Measurements from ENCODE around the gene L3MBTL4.

DNA sequence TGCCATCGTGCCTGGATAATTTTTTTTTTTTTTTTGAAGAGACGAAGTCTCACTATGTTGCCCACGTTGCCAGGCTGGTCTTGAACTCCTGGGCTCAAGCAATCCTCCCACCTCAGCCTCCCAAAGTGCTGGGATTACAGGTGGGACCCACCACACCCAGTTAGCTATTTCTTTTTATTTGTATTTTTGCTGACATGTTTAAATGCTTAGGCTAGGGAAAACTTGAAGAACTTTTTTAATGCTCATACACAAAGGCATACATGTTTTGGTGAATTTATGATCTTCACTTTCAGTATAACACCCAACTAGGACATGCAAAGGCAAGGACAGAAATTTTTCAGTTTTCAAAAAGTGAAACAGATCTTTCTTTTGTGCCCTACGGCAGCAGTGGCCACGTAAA is 9.9 kb downstream of the L3MBTL4 start:
- TF ChIP-seq EP300 (IDR thresholded peaks at IDR 0.05) (no peak), POLR2A (IDR thresholded peaks at IDR 0.05) (no peak)
- TF ChIP-seq, protein P1, sequence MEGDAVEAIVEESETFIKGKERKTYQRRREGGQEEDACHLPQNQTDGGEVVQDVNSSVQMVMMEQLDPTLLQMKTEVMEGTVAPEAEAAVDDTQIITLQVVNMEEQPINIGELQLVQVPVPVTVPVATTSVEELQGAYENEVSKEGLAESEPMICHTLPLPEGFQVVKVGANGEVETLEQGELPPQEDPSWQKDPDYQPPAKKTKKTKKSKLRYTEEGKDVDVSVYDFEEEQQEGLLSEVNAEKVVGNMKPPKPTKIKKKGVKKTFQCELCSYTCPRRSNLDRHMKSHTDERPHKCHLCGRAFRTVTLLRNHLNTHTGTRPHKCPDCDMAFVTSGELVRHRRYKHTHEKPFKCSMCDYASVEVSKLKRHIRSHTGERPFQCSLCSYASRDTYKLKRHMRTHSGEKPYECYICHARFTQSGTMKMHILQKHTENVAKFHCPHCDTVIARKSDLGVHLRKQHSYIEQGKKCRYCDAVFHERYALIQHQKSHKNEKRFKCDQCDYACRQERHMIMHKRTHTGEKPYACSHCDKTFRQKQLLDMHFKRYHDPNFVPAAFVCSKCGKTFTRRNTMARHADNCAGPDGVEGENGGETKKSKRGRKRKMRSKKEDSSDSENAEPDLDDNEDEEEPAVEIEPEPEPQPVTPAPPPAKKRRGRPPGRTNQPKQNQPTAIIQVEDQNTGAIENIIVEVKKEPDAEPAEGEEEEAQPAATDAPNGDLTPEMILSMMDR (IDR thresholded peaks at IDR 0.05) = no peak

All from upper lobe of left lung (tissue), 4 donors.